ENCODE results near the gene GNPTG.
"Not testable (repeated sequence)": the region's sequence is repeated elsewhere in the genome, so short reads cannot be mapped to it uniquely, and the experiment has no call there.

The GNPTG gene

GRCh38 chr16:1319041-1319440, 32.7 kb upstream of the GNPTG start:
- no peak for DNase-seq (ENCODE audit: low read depth in 2 of 2)

GRCh38 chr16:1320097-1320496, 31.6 kb upstream of the GNPTG start:
- DNase-seq (ENCODE audit: low read depth in 2 of 2), result no peak

- DNase-seq (ENCODE audit: low read depth in 2 of 2), result no peak
Observed at GRCh38 chr16:1320658-1321240, 31.0 kb upstream of the GNPTG start.

GRCh38 chr16:1322407-1322806, 29.3 kb upstream of the GNPTG start:
- DNase-seq (ENCODE audit: low read depth in 2 of 2), result no peak

GRCh38 chr16:1323296-1324239, 28.2 kb upstream of the GNPTG start:
- DNase-seq (ENCODE audit: low read depth in 2 of 2), result no peak

- DNase-seq (ENCODE audit: low read depth in 2 of 2), result no peak
Observed at GRCh38 chr16:1324286-1324826, 27.4 kb upstream of the GNPTG start.

- DNase-seq (ENCODE audit: low read depth in 2 of 2), result no peak
Observed at GRCh38 chr16:1325261-1325660, 26.5 kb upstream of the GNPTG start.

- DNase-seq (ENCODE audit: low read depth in 2 of 2), result no peak
Observed at GRCh38 chr16:1325673-1326371, 25.9 kb upstream of the GNPTG start.

GRCh38 chr16:1326391-1326790, 25.3 kb upstream of the GNPTG start:
- DNase-seq (ENCODE audit: low read depth in 2 of 2), result no peak

- DNase-seq (ENCODE audit: low read depth in 2 of 2), result no peak
Observed at GRCh38 chr16:1326946-1327618, 24.6 kb upstream of the GNPTG start.

GRCh38 chr16:1327619-1327947, 24.1 kb upstream of the GNPTG start:
- DNase-seq (ENCODE audit: low read depth in 2 of 2), result no peak

- DNase-seq (ENCODE audit: low read depth in 2 of 2), result not testable (repeated sequence)
Observed at GRCh38 chr16:1328136-1328535, 23.6 kb upstream of the GNPTG start.

GRCh38 chr16:1328961-1329360, 22.8 kb upstream of the GNPTG start:
- DNase-seq (ENCODE audit: low read depth in 2 of 2), result not testable (repeated sequence)

GRCh38 chr16:1330260-1330914, 21.3 kb upstream of the GNPTG start:
- DNase-seq (ENCODE audit: low read depth in 2 of 2), result peak in 1 of 2 experiments; percentile 40

- DNase-seq (ENCODE audit: low read depth in 2 of 2), result no peak
Observed at GRCh38 chr16:1330931-1331711, 20.6 kb upstream of the GNPTG start.

- DNase-seq (ENCODE audit: low read depth in 2 of 2), result no peak
Observed at GRCh38 chr16:1331712-1332617, 19.8 kb upstream of the GNPTG start.

- DNase-seq (ENCODE audit: low read depth in 2 of 2), result no peak
Observed at GRCh38 chr16:1332618-1333148, 19.0 kb upstream of the GNPTG start.

- DNase-seq (ENCODE audit: low read depth in 2 of 2), result peak in 1 of 2 experiments; percentile 39
Observed at GRCh38 chr16:1333149-1333812, 18.4 kb upstream of the GNPTG start, which contains the start of gene BAIAP3. Gene BAIAP3 (plus strand): TSS chr16:1333645. CDS start chr16:1338550, 4,905 bp downstream.
